Vagina (tissue), 2 donors: ENCODE data around the gene TNNC2.

Experiments
- POLR2A ChIP-seq, 2 donors: fragments of 450-650 bp; IDR thresholded peaks; one replicate each; pipeline ENCODE4 v1.6.1; 2017; ENCODE audit warnings: antibody characterized with exemption in 2 of 2, mild to moderate bottlenecking in 2 of 2, moderate library complexity in 2 of 2
- POLR2AphosphoS5 ChIP-seq, 2 donors: sonication (generic); formaldehyde crosslinking; IDR thresholded peaks; one replicate each; pipeline ENCODE4 v1.9.0; 2017; ENCODE audit warnings: antibody characterized with exemption in 2 of 2, mild to moderate bottlenecking in 2 of 2, low read depth in 1 of 2; ENCODE audit not compliant: insufficient read depth in 1 of 2
- TF ChIP-seq, protein P1 (sequence below), 3 experiments: fragments of 450-650 bp in 2 of 3; fragments of 200-600 bp in 1 of 3; sonication (generic) in 1 of 3; IDR thresholded peaks; one replicate each; pipeline ENCODE4 v1.5.1; 2017 to 2019; ENCODE audit warnings: antibody characterized with exemption in 3 of 3, mild to moderate bottlenecking in 2 of 3, moderate library complexity in 2 of 3

DNA sequence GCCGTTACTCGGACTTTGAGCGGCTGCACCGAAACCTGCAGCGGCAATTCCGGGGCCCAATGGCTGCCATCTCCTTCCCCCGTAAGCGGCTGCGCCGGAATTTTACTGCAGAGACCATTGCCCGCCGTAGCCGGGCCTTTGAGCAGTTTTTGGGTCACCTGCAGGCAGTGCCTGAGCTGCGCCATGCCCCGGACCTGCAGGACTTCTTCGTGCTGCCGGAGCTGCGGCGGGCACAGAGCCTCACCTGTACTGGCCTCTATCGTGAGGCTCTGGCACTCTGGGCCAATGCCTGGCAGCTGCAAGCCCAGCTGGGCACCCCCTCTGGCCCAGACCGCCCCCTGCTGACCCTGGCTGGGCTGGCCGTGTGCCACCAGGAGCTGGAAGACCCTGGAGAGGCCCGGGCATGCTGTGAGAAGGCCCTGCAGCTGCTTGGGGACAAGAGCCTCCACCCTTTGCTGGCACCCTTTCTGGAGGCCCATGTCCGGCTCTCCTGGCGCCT, 13.6 kb upstream of the TNNC2 start:
- TF ChIP-seq, protein P1, sequence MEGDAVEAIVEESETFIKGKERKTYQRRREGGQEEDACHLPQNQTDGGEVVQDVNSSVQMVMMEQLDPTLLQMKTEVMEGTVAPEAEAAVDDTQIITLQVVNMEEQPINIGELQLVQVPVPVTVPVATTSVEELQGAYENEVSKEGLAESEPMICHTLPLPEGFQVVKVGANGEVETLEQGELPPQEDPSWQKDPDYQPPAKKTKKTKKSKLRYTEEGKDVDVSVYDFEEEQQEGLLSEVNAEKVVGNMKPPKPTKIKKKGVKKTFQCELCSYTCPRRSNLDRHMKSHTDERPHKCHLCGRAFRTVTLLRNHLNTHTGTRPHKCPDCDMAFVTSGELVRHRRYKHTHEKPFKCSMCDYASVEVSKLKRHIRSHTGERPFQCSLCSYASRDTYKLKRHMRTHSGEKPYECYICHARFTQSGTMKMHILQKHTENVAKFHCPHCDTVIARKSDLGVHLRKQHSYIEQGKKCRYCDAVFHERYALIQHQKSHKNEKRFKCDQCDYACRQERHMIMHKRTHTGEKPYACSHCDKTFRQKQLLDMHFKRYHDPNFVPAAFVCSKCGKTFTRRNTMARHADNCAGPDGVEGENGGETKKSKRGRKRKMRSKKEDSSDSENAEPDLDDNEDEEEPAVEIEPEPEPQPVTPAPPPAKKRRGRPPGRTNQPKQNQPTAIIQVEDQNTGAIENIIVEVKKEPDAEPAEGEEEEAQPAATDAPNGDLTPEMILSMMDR (IDR thresholded peaks at IDR 0.05) = no peak
- no peak for TF ChIP-seq POLR2AphosphoS5 (IDR thresholded peaks at IDR 0.05; ENCODE audit: insufficient read depth in 1 of 2, low read depth in 1 of 2)
- no peak for TF ChIP-seq POLR2A (IDR thresholded peaks at IDR 0.05)
